C4-2B (cell line): Measurements from ENCODE around the gene HSD17B8.

Experiments used
- CTCF ChIP-seq: fragments of 450-650 bp; conservative IDR thresholded peaks from 2 replicates; pipeline ENCODE4 v1.5.1; 2017; ENCODE audit warnings: mild to moderate bottlenecking
- ZFX ChIP-seq: fragments of 450-650 bp; IDR thresholded peaks from 2 replicates; pipeline ENCODE4 v1.6.1; 2017

GRCh38 chr6:33160728-33161344 lies 43.6 kb upstream of the HSD17B8 start:
- TF ChIP-seq CTCF (no peak), ZFX (no peak)
